Testis (tissue), 2 donors: Measurements from ENCODE around the gene C22orf39.

Experiments
- CTCF ChIP-seq, 3 experiments: fragments of 450-650 bp in 2 of 3; fragments of 200-600 bp in 1 of 3; sonication (generic) in 1 of 3; IDR thresholded peaks; one replicate each; pipeline ENCODE4 v1.5.1; 2016 to 2019; ENCODE audit warnings: antibody characterized with exemption in 3 of 3, mild to moderate bottlenecking in 2 of 3, moderate library complexity in 1 of 3
- POLR2A ChIP-seq: fragments of 450-650 bp; IDR thresholded peaks from one replicate; pipeline ENCODE4 v1.6.1; 2017; ENCODE audit warnings: antibody characterized with exemption, mild to moderate bottlenecking, moderate library complexity

DNA sequence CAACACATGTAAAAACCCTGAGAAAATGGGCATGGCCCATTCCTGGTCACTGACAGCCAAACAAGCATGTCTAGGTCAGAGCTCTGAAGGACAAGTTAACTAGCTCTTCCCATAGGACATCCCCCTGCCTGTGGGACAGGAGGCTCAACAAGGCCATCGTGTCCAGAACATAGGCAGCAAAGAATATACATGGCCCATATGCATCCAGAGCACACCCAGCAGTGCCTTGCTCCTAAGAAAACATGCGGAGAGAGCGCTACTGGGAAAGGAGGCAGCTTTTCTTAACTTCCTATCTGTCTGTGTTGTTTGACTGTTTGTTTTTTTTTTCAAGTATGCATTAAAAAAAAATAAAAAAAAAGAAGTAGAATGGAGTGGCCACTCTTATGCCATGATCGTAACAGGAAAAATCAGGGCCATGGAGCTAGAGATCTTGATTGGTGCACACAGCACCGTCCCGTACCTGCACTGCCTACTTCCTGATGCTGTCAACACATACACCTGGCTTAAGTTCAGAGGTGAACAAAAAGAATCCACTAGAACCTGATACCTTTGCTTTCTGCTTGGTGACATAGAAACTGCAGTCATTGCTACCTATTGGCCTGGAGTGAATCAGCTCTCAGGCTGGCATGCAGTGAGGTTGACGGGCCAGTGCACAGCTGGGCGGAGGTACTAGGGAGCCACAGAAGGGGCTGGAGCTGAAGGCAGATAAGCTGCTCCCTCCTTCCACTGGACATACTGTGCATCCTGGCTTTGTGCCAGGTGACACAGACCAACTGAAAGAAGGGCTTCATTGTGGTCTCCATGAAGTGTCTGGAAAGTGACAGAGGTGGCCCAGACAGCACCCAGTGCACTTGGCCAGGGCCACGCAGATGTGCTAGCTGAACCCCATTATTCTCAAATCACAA lies 19.6 kb upstream of the C22orf39 start:
- TF ChIP-seq CTCF (IDR thresholded peaks at IDR 0.05) (no peak), POLR2A (no peak)
